ENCODE results near the gene RAB40C. TPM values are rescaled to one million over a fixed set of nuclear protein-coding genes. Genes with fewer than 3 reads are reported as not detected.

The RAB40C gene
- total and polyA plus RNA-seq, 2 donors (not counting 1 experiment from before 2014, with no cell fraction given) = 12.7 to 26.9 TPM

- Mint-ChIP-seq H3K27me3 (no peaks in the 10 kb centered on the region), H3K4me3 (no peak overlapping the region), H3K9me3 (ENCODE audit: insufficient read depth) (no peaks in the 10 kb centered on the region), H3K4me1 (no peaks in the 10 kb centered on the region), H3K27ac (no peak overlapping the region)
- Histone ChIP-seq H4K20me1 (ENCODE audit: control insufficient read depth, insufficient read depth, low read length, poor library complexity, severe bottlenecking) (no peaks in the 10 kb centered on the region), H3K9me3 (ENCODE audit: control extremely low read depth in 1 of 3, control insufficient read depth in 2 of 3, insufficient read depth in 1 of 3, low read length in 2 of 3) (no peaks in the 10 kb centered on the region), H3K27ac (ENCODE audit: low read length in 2 of 2) (no peak overlapping the region), H3K4me3 (ENCODE audit: control extremely low read depth in 1 of 5, extremely low read depth in 1 of 5, insufficient read depth in 1 of 5, low read depth in 2 of 5, low read length in 4 of 5) (no peak overlapping the region), H3K4me2 (replicated peaks; ENCODE audit: low read depth, low read length, poor library complexity, severe bottlenecking) (no peak overlapping the region), H3K4me1 (ENCODE audit: control insufficient read depth in 2 of 2, insufficient read depth in 2 of 2, low read length in 2 of 2) (no peaks in the 10 kb centered on the region), H2AFZ (ENCODE audit: insufficient read depth, low read depth, low read length, poor library complexity, severe bottlenecking) (no peak overlapping the region), H3K9ac (ENCODE audit: low read length) (no peak overlapping the region), H3K36me3 (replicated peaks in 1 of 2; ENCODE audit: control extremely low read depth in 1 of 2, control insufficient read depth in 1 of 2, extremely low read depth in 1 of 2, insufficient read depth in 2 of 2, low read length in 1 of 2) (peaks cover 0 to 12% of the 10 kb centered on the region in 2 experiments), H3K27me3 (replicated peaks in 1 of 4; ENCODE audit: control extremely low read depth in 1 of 4, control insufficient read depth in 3 of 4, insufficient read depth in 4 of 4, low read length in 3 of 4) (no peaks in the 10 kb centered on the region), H3K79me2 (ENCODE audit: control insufficient read depth, insufficient read depth, low read length) (no peaks in the 10 kb centered on the region)
- WGBS (ENCODE audit: insufficient coverage) = 96% methylated on average over 39 of the region's 50 CpGs
- ChIA-PET POLR2A (interaction anchor here (0.6 kb wide), 1 partner anchor 1384 kb away, joined by 6 read pairs; no protein-coding TSS in a partner anchor), CTCF (no interaction called here)
- intact Hi-C loops (cut with micrococcal nuclease) = no loop called here
- ATAC-seq (ENCODE audit: low read depth) (no peak), DNase-seq (no peak)
- TF ChIP-seq CTCF (IDR thresholded peaks at IDR 0.05) = no peak
- no peak for TF ChIP-seq EZH2 (IDR thresholded peaks at IDR 0.05; ENCODE audit: borderline replicate concordance, insufficient read depth, low read depth, low read length, poor library complexity, severe bottlenecking)
Measured at GRCh38 chr16:627454-628239, 37.8 kb downstream of the RAB40C start.

GRCh38 chr16:628321-629061 lies 38.6 kb downstream of the RAB40C start:
- no peak for DNase-seq

More at GRCh38 chr16:628321-629061, 38.6 kb downstream of the RAB40C start:
- Mint-ChIP-seq H3K4me3 (no peak overlapping the region), H3K4me1 (no peaks in the 10 kb centered on the region), H3K27me3 (no peaks in the 10 kb centered on the region), H3K27ac (no peak overlapping the region), H3K9me3 (ENCODE audit: insufficient read depth) (no peaks in the 10 kb centered on the region)
- H3K9me3 ChIP-seq (ENCODE audit: control extremely low read depth in 1 of 3, control insufficient read depth in 2 of 3, insufficient read depth in 1 of 3, low read length in 2 of 3) = no peaks in the 10 kb centered on the region
- no peaks in the 10 kb centered on the region for H4K20me1 ChIP-seq (ENCODE audit: control insufficient read depth, insufficient read depth, low read length, poor library complexity, severe bottlenecking)
- H3K4me1 ChIP-seq (ENCODE audit: control insufficient read depth in 2 of 2, insufficient read depth in 2 of 2, low read length in 2 of 2) = no peaks in the 10 kb centered on the region
- no peaks in the 10 kb centered on the region for H3K79me2 ChIP-seq (ENCODE audit: control insufficient read depth, insufficient read depth, low read length)
- H3K27me3 ChIP-seq (replicated peaks in 1 of 4; ENCODE audit: control extremely low read depth in 1 of 4, control insufficient read depth in 3 of 4, insufficient read depth in 4 of 4, low read length in 3 of 4) = no peaks in the 10 kb centered on the region
- no peak overlapping the region for H3K27ac ChIP-seq (ENCODE audit: low read length in 2 of 2)
- CTCF ChIA-PET = no interaction called here
- H3K36me3 ChIP-seq (replicated peaks in 1 of 2; ENCODE audit: control extremely low read depth in 1 of 2, control insufficient read depth in 1 of 2, extremely low read depth in 1 of 2, insufficient read depth in 2 of 2, low read length in 1 of 2) = peaks cover 0 to 12% of the 10 kb centered on the region in 2 experiments
- TF ChIP-seq CTCF (IDR thresholded peaks at IDR 0.05) (no peak), EZH2 (IDR thresholded peaks at IDR 0.05; ENCODE audit: borderline replicate concordance, insufficient read depth, low read depth, low read length, poor library complexity, severe bottlenecking) (no peak)
- no peak overlapping the region for H2AFZ ChIP-seq (ENCODE audit: insufficient read depth, low read depth, low read length, poor library complexity, severe bottlenecking)
- 91% methylated on average over 33 of the region's 33 CpGs for WGBS (ENCODE audit: insufficient coverage)
- POLR2A ChIA-PET = interaction anchor here (0.6 kb wide), 1 partner anchor 1383 kb away, joined by 6 read pairs; no protein-coding TSS in a partner anchor
- no peak overlapping the region for H3K4me3 ChIP-seq (ENCODE audit: control extremely low read depth in 1 of 5, extremely low read depth in 1 of 5, insufficient read depth in 1 of 5, low read depth in 2 of 5, low read length in 4 of 5)
- intact Hi-C loops (cut with micrococcal nuclease) = no loop called here
- ATAC-seq (ENCODE audit: low read depth) = no peak
- H3K9ac ChIP-seq (ENCODE audit: low read length) = no peak overlapping the region
- no peak overlapping the region for H3K4me2 ChIP-seq (replicated peaks; ENCODE audit: low read depth, low read length, poor library complexity, severe bottlenecking)

All from B cell (primary cell).